Endothelial cell of umbilical vein (primary cell): ENCODE measurements around the gene ZBTB46. TPM values are rescaled to one million over a fixed set of nuclear protein-coding genes. Genes with fewer than 3 reads are reported as not detected.

Experiments used
- BruUV-seq: library from RNA; stranded (reverse); fragments of 400-500 nt; replicated peaks from 2 replicates; lab custom pipeline; 2021; lab: Mats Ljungman, UMichigan
- CTCF ChIA-PET: fragments of 300-600, 350-600 bp; sonication (Branson Sonifier 250); formaldehyde crosslinking; loops from one replicate; lab custom pipeline; 2021; ENCODE audit warnings: antibody characterized with exemption, inconsistent platforms; lab: Charles Lee
- POLR2A ChIA-PET: fragments of 300-600, 350-600 bp; sonication (Branson Sonifier 250); formaldehyde crosslinking; loops from one replicate; lab custom pipeline; 2021; ENCODE audit warnings: antibody characterized with exemption, inconsistent platforms; lab: Charles Lee
- DNase-seq: peaks from one replicate; pipeline ENCODE4 v3.0.0-alpha.2; 2011; ENCODE audit warnings: low read depth, low spot score
- FAIRE-seq: peaks from 2 replicates; lab custom pipeline; 2011; peaks lifted over from hg19 to GRCh38; lab: Jason Lieb, UNC
- H2AFZ ChIP-seq: 2 replicates; pipeline ENCODE4 v1.6.0; 2012; ENCODE audit warnings: low read depth, low read length, control low read depth, inconsistent platforms
- H3K27ac ChIP-seq: 2 replicates; pipeline ENCODE4 v1.5.1; 2011; ENCODE audit warnings: low read depth, mild to moderate bottlenecking, control low read depth, low read length, moderate library complexity; ENCODE audit not compliant: insufficient read depth
- H3K27me3 ChIP-seq, 2 experiments: 2 replicates each; pipeline versions ENCODE4 v1.6.0 to v1.6.1; 2011; ENCODE audit warnings: low read length in 2 of 2, mixed read lengths in 1 of 2; ENCODE audit not compliant: control insufficient read depth in 2 of 2, insufficient read depth in 2 of 2
- H3K36me3 ChIP-seq, 2 experiments: 2 replicates in 1 of 2; 3 replicates in 1 of 2; pipeline ENCODE4 v1.5.1; 2011; ENCODE audit warnings: low read length in 2 of 2, mild to moderate bottlenecking in 1 of 2, moderate library complexity in 1 of 2; ENCODE audit not compliant: control insufficient read depth in 2 of 2, insufficient read depth in 2 of 2; ENCODE audit errors: extremely low read depth in 1 of 2
- H3K4me1 ChIP-seq: 3 replicates; pipeline ENCODE4 v1.5.1; 2011; ENCODE audit warnings: mild to moderate bottlenecking, low read length; ENCODE audit not compliant: control insufficient read depth, insufficient read depth; ENCODE audit errors: extremely low read depth
- H3K4me2 ChIP-seq: 2 replicates; pipeline ENCODE4 v1.6.1; 2011; ENCODE audit warnings: low read length, control low read depth, mixed read lengths; ENCODE audit not compliant: insufficient read depth
- H3K4me3 ChIP-seq, 3 experiments: fragments of 200-600 bp in 1 of 3; sonication (generic), shearing (Covaris generic) in 1 of 3; replicated peaks in 1 of 3; 2 replicates each; pipeline ENCODE4 v1.5.1; 2011 to 2016; ENCODE audit warnings: control low read depth in 3 of 3, low read length in 3 of 3, mild to moderate bottlenecking in 2 of 3, inconsistent platforms in 1 of 3, low read depth in 1 of 3, moderate library complexity in 1 of 3; ENCODE audit not compliant: insufficient read depth in 1 of 3
- H3K79me2 ChIP-seq: 2 replicates; pipeline ENCODE4 v1.6.0; 2012; ENCODE audit warnings: low read length, inconsistent platforms; ENCODE audit not compliant: control insufficient read depth, insufficient read depth
- H3K9ac ChIP-seq: replicated peaks from 2 replicates; pipeline ENCODE3; 2011; ENCODE audit warnings: low read length, control low read depth; ENCODE audit not compliant: insufficient read depth; ENCODE audit errors: extremely low read depth
- H3K9me1 ChIP-seq: replicated peaks from 3 replicates; pipeline ENCODE4 v1.6.0; 2011; ENCODE audit warnings: mild to moderate bottlenecking, low read length; ENCODE audit not compliant: control insufficient read depth, insufficient read depth; ENCODE audit errors: extremely low read depth
- H3K9me3 ChIP-seq: replicated peaks from 2 replicates; pipeline ENCODE4 v1.5.1; 2012; ENCODE audit warnings: low read length, inconsistent platforms; ENCODE audit not compliant: control insufficient read depth, insufficient read depth
- H4K20me1 ChIP-seq: replicated peaks from 2 replicates; pipeline ENCODE3; 2011; ENCODE audit warnings: mild to moderate bottlenecking, low read length; ENCODE audit not compliant: control insufficient read depth, insufficient read depth; ENCODE audit errors: extremely low read depth
- EZH2 ChIP-seq: IDR thresholded peaks from 2 replicates; pipeline ENCODE4 v1.6.1; 2012; ENCODE audit warnings: borderline replicate concordance, low read depth, mild to moderate bottlenecking, moderate library complexity, low read length, inconsistent platforms; ENCODE audit not compliant: severe bottlenecking
- FOS ChIP-seq: IDR thresholded peaks from 2 replicates; pipeline ENCODE4 v1.6.1; 2011; ENCODE audit warnings: mild to moderate bottlenecking, low read length, moderate library complexity, borderline replicate concordance; ENCODE audit not compliant: insufficient read depth
- GATA2 ChIP-seq: IDR thresholded peaks from 2 replicates; pipeline ENCODE4 v1.7.0; 2011; ENCODE audit warnings: low read depth, mild to moderate bottlenecking, moderate library complexity, mixed read lengths, low read length; ENCODE audit not compliant: insufficient read length, insufficient read depth
- JUN ChIP-seq: IDR thresholded peaks from 2 replicates; pipeline ENCODE4 v1.6.1; 2011; ENCODE audit warnings: borderline replicate concordance, low read depth; ENCODE audit not compliant: insufficient read length, insufficient read depth
- MYC ChIP-seq: IDR thresholded peaks from one replicate; pipeline ENCODE4 v1.6.1; 2011; ENCODE audit warnings: mild to moderate bottlenecking, low read depth, low read length
- POLR2A ChIP-seq: IDR thresholded peaks from 2 replicates; pipeline ENCODE4 v1.6.1; 2012; ENCODE audit warnings: low read depth, mild to moderate bottlenecking, control low read depth, low read length
- POLR2AphosphoS5 ChIP-seq: IDR thresholded peaks from 2 replicates; pipeline ENCODE4 v1.6.1; 2012; ENCODE audit warnings: low read depth, mild to moderate bottlenecking, control low read depth, low read length, moderate library complexity; ENCODE audit not compliant: insufficient read depth
- dilution Hi-C: fragments of 300-500 bp; cut with MboI; formaldehyde crosslinking; loops from one replicate; pipeline ENCODE4 v1.15.0; 2019; ENCODE audit warnings: low sequenced_read_pairs; ENCODE audit not compliant: extremely low pct_ligation_motif_present
- intact Hi-C: fragments of 100-400 bp; cut with micrococcal nuclease; formaldehyde crosslinking; loops from one replicate; pipeline ENCODE4 v1.10.0; 2022
- polyA plus RNA-seq, 4 experiments: library from polyadenylated mRNA; depleted of rRNA in 3 of 4; stranded (reverse) in 3 of 4; unstranded in 1 of 4; fragments of >200 nt; gene quantifications; 2 replicates each; pipeline versions ENCODE4 v1.2.1 to v1.2.3, GENCODE V29; 2011 to 2012; ENCODE audit warnings: missing spikeins in 1 of 4
- total RNA-seq: library from RNA; stranded (reverse); gene quantifications from 2 replicates; pipeline ENCODE4 v1.2.3, GENCODE V29; 2021
- TF ChIP-seq, protein P1 (sequence below): IDR thresholded peaks from 2 replicates; pipeline ENCODE4 v1.6.1; 2011; ENCODE audit not compliant: insufficient read depth, insufficient read length
- TF ChIP-seq, protein P2 (sequence below), 2 donors: IDR thresholded peaks; 1 replicate in 1 of 2; 2 replicates in 1 of 2; pipeline ENCODE4 v1.5.1; 2011; ENCODE audit warnings: low read length in 2 of 2, mild to moderate bottlenecking in 2 of 2, moderate library complexity in 2 of 2, control low read depth in 1 of 2, inconsistent platforms in 1 of 2, low read depth in 1 of 2; ENCODE audit not compliant: insufficient read depth in 1 of 2; ENCODE audit errors: extremely low read depth in 1 of 2

ZBTB46 gene
- total and polyA plus RNA-seq, 2 donors (not counting 3 experiments of a cell fraction or from before 2014, with no cell fraction given) = 1.3 to 7.1 TPM

DNA sequence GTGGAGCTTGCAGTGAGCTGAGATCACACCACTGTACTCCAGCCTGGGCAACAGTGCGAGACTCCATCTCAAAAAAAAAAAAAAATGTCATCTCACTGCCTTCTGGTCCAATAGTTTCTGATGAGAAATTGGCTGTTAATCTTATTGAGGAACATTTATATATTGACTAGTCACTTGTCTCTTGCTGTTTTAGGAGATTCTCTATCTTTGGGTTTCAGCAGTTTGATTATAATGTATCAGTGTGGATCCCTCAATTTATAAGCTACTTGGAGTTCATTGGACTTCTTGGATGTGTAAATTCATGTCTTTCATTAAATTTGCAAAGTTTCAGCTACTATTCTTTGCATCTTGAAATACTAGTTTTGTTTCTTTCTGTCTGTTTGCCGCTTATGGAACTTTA, 112.1 kb downstream of the ZBTB46 start:
- Histone ChIP-seq H3K27ac (no peak overlapping the region), H3K4me1 (no peaks in the 10 kb centered on the region), H3K9me3 (no peaks in the 10 kb centered on the region), H3K79me2 (peaks cover 67% of the 10 kb centered on the region), H3K36me3 (peaks cover 5 to 6% of the 10 kb centered on the region in 2 experiments), H3K4me3 (no peak overlapping the region), H3K27me3 (no peaks in the 10 kb centered on the region), H3K9me1 (no peaks in the 10 kb centered on the region), H2AFZ (no peak overlapping the region), H3K9ac (no peak overlapping the region), H4K20me1 (no peaks in the 10 kb centered on the region), H3K4me2 (no peak overlapping the region)
- no peak for DNase-seq
- dilution Hi-C loops (no loop called here), intact Hi-C loops (no loop called here)
- no peak for TF ChIP-seq POLR2A
- TF ChIP-seq, protein P1, sequence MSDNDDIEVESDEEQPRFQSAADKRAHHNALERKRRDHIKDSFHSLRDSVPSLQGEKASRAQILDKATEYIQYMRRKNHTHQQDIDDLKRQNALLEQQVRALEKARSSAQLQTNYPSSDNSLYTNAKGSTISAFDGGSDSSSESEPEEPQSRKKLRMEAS = no peak
- TF ChIP-seq GATA2 = no peak
- TF ChIP-seq MYC = no peak
- TF ChIP-seq FOS = no peak
- TF ChIP-seq, protein P2, sequence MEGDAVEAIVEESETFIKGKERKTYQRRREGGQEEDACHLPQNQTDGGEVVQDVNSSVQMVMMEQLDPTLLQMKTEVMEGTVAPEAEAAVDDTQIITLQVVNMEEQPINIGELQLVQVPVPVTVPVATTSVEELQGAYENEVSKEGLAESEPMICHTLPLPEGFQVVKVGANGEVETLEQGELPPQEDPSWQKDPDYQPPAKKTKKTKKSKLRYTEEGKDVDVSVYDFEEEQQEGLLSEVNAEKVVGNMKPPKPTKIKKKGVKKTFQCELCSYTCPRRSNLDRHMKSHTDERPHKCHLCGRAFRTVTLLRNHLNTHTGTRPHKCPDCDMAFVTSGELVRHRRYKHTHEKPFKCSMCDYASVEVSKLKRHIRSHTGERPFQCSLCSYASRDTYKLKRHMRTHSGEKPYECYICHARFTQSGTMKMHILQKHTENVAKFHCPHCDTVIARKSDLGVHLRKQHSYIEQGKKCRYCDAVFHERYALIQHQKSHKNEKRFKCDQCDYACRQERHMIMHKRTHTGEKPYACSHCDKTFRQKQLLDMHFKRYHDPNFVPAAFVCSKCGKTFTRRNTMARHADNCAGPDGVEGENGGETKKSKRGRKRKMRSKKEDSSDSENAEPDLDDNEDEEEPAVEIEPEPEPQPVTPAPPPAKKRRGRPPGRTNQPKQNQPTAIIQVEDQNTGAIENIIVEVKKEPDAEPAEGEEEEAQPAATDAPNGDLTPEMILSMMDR (IDR thresholded peaks at IDR 0.05; ENCODE audit: extremely low read depth in 1 of 2, insufficient read depth in 1 of 2, low read depth in 1 of 2, low read length in 2 of 2) = no peak
- TF ChIP-seq POLR2AphosphoS5 = no peak
- no peak for TF ChIP-seq EZH2
- TF ChIP-seq JUN = no peak
- CTCF ChIA-PET = no interaction called here
- no TSS peak for BruUV-seq
- FAIRE-seq = no peak
- POLR2A ChIA-PET = no interaction called here
